Esophagus squamous epithelium (tissue), 5 donors: Measurements from ENCODE around the gene OR2G3. TPM values are rescaled to one million over a fixed set of nuclear protein-coding genes. Genes with fewer than 3 reads are reported as not detected.

Experiments
- DNase-seq: peaks from one replicate; lab custom pipeline; 2025; lab: John Stamatoyannopoulos, UW
- H3K27ac ChIP-seq, 4 donors: fragments of 200-600 bp; sonication (generic); one replicate each; pipeline ENCODE4 v1.5.1; 2016 to 2019; ENCODE audit warnings: mild to moderate bottlenecking in 1 of 4
- H3K27me3 ChIP-seq, 4 donors: fragments of 200-600 bp; sonication (generic); 1 replicate in 3 of 4; 2 replicates in 1 of 4; pipeline versions ENCODE4 v1.5.1 to v1.6.0; 2017 to 2021; ENCODE audit warnings: antibody characterized with exemption in 1 of 4
- H3K36me3 ChIP-seq, 3 donors: fragments of 200-600 bp; sonication (generic); one replicate each; pipeline ENCODE4 v1.5.1; 2016 to 2019
- H3K4me1 ChIP-seq, 3 donors: fragments of 200-600 bp; sonication (generic); one replicate each; pipeline ENCODE4 v1.5.1; 2017 to 2019
- H3K4me3 ChIP-seq, 4 donors: fragments of 200-600 bp; sonication (generic); 1 replicate in 3 of 4; 2 replicates in 1 of 4; pipeline ENCODE4 v1.5.1; 2016 to 2019; ENCODE audit warnings: mild to moderate bottlenecking in 2 of 4, moderate library complexity in 1 of 4
- H3K9me3 ChIP-seq, 3 donors: fragments of 200-600 bp; sonication (generic); one replicate each; pipeline ENCODE4 v1.5.1; 2016 to 2019
- CTCF ChIP-seq, 6 experiments: fragments of 450-650 bp in 4 of 6; fragments of 200-600 bp in 2 of 6; sonication (generic) in 2 of 6; IDR thresholded peaks; one replicate each; pipeline ENCODE4 v1.5.1; 2016 to 2019; ENCODE audit warnings: antibody characterized with exemption in 6 of 6, mild to moderate bottlenecking in 4 of 6, moderate library complexity in 4 of 6
- POLR2A ChIP-seq, 4 donors: fragments of 450-650 bp; IDR thresholded peaks; one replicate each; pipeline ENCODE4 v1.6.1; 2017; ENCODE audit warnings: antibody characterized with exemption in 4 of 4, mild to moderate bottlenecking in 4 of 4, moderate library complexity in 3 of 4
- WGBS, 2 donors: methylation state at CpG; one replicate each; pipeline ENCODE4 v1.1.5; 2018; 5-methylcytosine and 5-hydroxymethylcytosine counted together
- intact Hi-C: fragments of 100-400 bp; cut with DNase I; formaldehyde crosslinking; loops from one replicate; pipeline ENCODE4 v1.15.0; 2022
- small RNA-seq, 4 donors: library from RNA; depleted of rRNA; stranded (forward); fragments of <200 nt; gene quantifications; one replicate each; pipeline ENCODE3, GENCODE V24; 2016
- total RNA-seq, 4 donors: library from RNA; depleted of rRNA; stranded (reverse); fragments of >200 nt; gene quantifications; one replicate each; pipeline ENCODE4 v1.1.0, GENCODE V29; 2016
- donor health status: DM: yes; HTN: yes; CAD: no.

The OR2G3 gene
- total RNA-seq, 4 donors from 2014 or later: not detected

- WGBS, 2 donors: 70 to 76% methylated on average over 4 of the region's 4 CpGs
- intact Hi-C loops: no loop called here
- Histone ChIP-seq H3K9me3 (peaks cover 0 to 4% (median 0%) of the 10 kb centered on the region in 3 donors), H3K4me1 (no peaks in the 10 kb centered on the region), H3K27me3 (no peaks in the 10 kb centered on the region), H3K27ac (no peak overlapping the region), H3K36me3 (no peaks in the 10 kb centered on the region), H3K4me3 (no peak overlapping the region)
- DNase-seq: no peak
- TF ChIP-seq CTCF (IDR thresholded peaks at IDR 0.05) (no peak), POLR2A (IDR thresholded peaks at IDR 0.05) (no peak)
Measured at GRCh38 chr1:247646867-247647266, 41.5 kb downstream of the OR2G3 start.

DNA sequence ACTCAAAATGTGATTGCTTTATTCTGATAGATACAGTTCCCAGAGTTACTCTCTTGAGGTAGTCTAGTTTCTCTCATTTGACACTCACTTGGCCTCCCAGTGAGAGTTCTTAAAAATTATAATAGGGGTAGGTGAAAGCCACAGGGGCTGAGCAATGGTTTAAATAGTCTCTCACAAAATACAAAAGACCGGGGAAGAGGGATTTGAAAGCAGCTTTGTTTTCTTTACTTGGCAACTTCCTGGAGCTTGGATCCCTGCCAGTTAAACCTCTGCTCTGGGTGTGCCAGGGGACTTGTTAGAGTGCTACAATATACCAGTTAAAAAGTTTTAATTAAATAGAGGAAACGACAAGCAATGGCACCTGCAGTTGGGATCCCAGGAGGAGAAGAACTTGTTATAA is 42.5 kb downstream of the OR2G3 start:
- intact Hi-C loops: no loop called here
- TF ChIP-seq CTCF (IDR thresholded peaks at IDR 0.05) (no peak), POLR2A (IDR thresholded peaks at IDR 0.05) (no peak)
- WGBS, 2 donors: 0 to 3% methylated on average over 2 of the region's 2 CpGs
- Histone ChIP-seq H3K9me3 (peaks cover 0 to 4% (median 0%) of the 10 kb centered on the region in 3 donors), H3K27ac (no peak overlapping the region), H3K36me3 (no peaks in the 10 kb centered on the region), H3K27me3 (no peaks in the 10 kb centered on the region), H3K4me3 (no peak overlapping the region), H3K4me1 (no peaks in the 10 kb centered on the region)
- no peak for DNase-seq

- no peak for TF ChIP-seq CTCF (IDR thresholded peaks at IDR 0.05)
- TF ChIP-seq POLR2A (IDR thresholded peaks at IDR 0.05): no peak
- WGBS, 2 donors: 60 to 61% methylated on average over 1 of the region's 1 CpG
- Histone ChIP-seq H3K27me3 (no peaks in the 10 kb centered on the region), H3K4me3 (no peak overlapping the region), H3K36me3 (no peaks in the 10 kb centered on the region), H3K27ac (no peak overlapping the region), H3K4me1 (no peaks in the 10 kb centered on the region), H3K9me3 (no peaks in the 10 kb centered on the region)
- intact Hi-C loops: no loop called here
- no peak for DNase-seq
Measured at GRCh38 chr1:247653040-247653439, 47.7 kb downstream of the OR2G3 start.

Small RNA genes lying within 50 kb of the gene (small RNA-seq; reads per million reads assigned to genes)
- gene RF00026: 0 reads per million in 4 donors

Other genes starting within 250 kb of the OR2G3 start
- 1 to 10 TPM in 3 of 4 donors, under 1 TPM in 1; 0.57 to 2.3 (median 1.8) TPM for gene NLRP3, start 189.4 kb upstream of the OR2G3 start, total RNA-seq
- gene OR2B11, start 147.5 kb upstream of the OR2G3 start, total RNA-seq: not detected
- gene OR2C3, start 69.1 kb upstream of the OR2G3 start, total RNA-seq: not detected
- 1 to 10 TPM in 1 of 4 donors, under 1 TPM in 1, not detected in 2; 0.88 to 1.7 TPM for gene GCSAML, start 56.5 kb upstream of the OR2G3 start, total RNA-seq
- not detected for gene OR2G2, start 17.2 kb upstream of the OR2G3 start, total RNA-seq
- gene OR13G1, start 74.2 kb downstream of the OR2G3 start, total RNA-seq: not detected
- gene OR6F1, start 111.1 kb downstream of the OR2G3 start, total RNA-seq: not detected
- gene OR14K1, start 133.0 kb downstream of the OR2G3 start, total RNA-seq: not detected
- not detected for gene OR14A2, start 142.6 kb downstream of the OR2G3 start, total RNA-seq
- not detected for gene OR1C1, start 155.0 kb downstream of the OR2G3 start, total RNA-seq
- not detected for gene OR14A16, start 218.5 kb downstream of the OR2G3 start, total RNA-seq
- gene OR11L1, start 236.3 kb downstream of the OR2G3 start, total RNA-seq: not detected